ENCODE results near the gene KCNN4.
A peak's percentile ranks its signal among the peaks of the same experiment; 100 is the strongest.

KCNN4 gene

DNA sequence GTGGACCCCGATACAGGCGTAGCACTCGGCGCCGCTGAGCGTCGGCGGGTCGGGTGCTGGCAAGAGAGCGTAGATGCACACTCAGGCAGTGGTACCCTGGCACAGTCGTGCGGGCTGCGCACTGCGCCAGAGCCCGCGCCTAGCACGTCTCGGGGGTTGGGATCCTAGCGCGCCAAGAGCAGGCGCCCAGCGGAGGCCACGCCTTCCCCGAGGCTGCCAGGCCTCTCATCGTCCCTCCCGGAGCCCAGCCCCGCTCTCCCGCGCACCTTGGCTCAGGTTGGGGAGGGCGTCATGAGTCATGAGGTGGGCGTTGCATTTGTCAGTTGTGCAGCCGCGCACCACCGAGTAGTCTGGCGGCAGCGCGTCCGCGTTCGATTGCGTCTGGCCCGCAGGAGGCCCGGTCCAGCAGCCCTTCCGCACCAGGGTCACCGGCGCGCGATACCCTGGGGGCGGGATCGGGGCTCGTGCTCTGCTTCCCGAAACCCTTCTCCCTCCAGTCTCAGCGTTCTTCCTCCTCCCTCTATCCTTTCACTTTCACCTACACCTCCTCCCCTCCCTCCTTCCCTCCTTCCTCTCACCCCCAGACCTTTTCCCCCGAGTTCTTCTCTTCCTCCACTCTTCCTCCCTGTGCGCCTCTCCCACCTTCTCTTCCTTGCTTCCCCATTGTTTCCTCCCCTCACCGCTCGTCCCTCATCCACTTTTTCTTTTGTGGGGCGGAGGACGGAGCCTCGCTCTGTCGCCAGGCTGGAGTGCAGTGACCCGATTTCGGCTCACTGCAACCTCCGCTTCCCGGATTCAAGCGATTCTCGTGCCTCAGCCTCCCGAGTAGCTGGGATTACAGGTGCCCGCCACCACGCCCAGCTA is 18.0 kb upstream of the KCNN4 start (continued):
- TF ChIP-seq, protein P1, sequence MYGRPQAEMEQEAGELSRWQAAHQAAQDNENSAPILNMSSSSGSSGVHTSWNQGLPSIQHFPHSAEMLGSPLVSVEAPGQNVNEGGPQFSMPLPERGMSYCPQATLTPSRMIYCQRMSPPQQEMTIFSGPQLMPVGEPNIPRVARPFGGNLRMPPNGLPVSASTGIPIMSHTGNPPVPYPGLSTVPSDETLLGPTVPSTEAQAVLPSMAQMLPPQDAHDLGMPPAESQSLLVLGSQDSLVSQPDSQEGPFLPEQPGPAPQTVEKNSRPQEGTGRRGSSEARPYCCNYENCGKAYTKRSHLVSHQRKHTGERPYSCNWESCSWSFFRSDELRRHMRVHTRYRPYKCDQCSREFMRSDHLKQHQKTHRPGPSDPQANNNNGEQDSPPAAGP (tag by site-specific recombination; IDR thresholded peaks at IDR 0.05) = peak; percentile 98
- TF ChIP-seq, protein P2, sequence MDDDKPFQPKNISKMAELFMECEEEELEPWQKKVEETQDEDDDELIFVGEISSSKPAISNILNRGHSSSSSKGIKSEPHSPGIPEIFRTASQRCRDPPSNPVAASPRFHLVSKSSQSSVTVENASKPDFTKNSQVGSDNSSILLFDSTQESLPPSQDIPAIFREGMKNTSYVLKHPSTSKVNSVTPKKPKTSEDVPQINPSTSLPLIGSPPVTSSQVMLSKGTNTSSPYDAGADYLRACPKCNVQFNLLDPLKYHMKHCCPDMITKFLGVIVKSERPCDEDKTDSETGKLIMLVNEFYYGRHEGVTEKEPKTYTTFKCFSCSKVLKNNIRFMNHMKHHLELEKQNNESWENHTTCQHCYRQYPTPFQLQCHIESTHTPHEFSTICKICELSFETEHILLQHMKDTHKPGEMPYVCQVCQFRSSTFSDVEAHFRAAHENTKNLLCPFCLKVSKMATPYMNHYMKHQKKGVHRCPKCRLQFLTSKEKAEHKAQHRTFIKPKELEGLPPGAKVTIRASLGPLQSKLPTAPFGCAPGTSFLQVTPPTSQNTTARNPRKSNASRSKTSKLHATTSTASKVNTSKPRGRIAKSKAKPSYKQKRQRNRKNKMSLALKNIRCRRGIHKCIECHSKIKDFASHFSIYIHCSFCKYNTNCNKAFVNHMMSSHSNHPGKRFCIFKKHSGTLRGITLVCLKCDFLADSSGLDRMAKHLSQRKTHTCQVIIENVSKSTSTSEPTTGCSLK (tag by site-specific recombination; IDR thresholded peaks at IDR 0.05) = peak; percentile 95; the same call in 1 of the 2 replicates
- TF ChIP-seq ZNF677 (tag by site-specific recombination; IDR thresholded peaks at IDR 0.05) = no peak
- no peak for TF ChIP-seq YY1 (tag by site-specific recombination; IDR thresholded peaks at IDR 0.05)
- TF ChIP-seq ZNF211 (tag by site-specific recombination; IDR thresholded peaks at IDR 0.05; ENCODE audit: low read depth) = no peak
- TF ChIP-seq ZNF23 (tag by site-specific recombination; IDR thresholded peaks at IDR 0.05; ENCODE audit: borderline replicate concordance) = no peak
- no peak for TF ChIP-seq FEZF1 (tag by site-specific recombination; IDR thresholded peaks at IDR 0.05)
- TF ChIP-seq ZXDB (tag by site-specific recombination; IDR thresholded peaks at IDR 0.05) = peak; percentile 76
- TF ChIP-seq KLF7 (tag by site-specific recombination; IDR thresholded peaks at IDR 0.05; ENCODE audit: borderline replicate concordance) = no peak; the same call in none of the 2 replicates
- TF ChIP-seq, protein P3, sequence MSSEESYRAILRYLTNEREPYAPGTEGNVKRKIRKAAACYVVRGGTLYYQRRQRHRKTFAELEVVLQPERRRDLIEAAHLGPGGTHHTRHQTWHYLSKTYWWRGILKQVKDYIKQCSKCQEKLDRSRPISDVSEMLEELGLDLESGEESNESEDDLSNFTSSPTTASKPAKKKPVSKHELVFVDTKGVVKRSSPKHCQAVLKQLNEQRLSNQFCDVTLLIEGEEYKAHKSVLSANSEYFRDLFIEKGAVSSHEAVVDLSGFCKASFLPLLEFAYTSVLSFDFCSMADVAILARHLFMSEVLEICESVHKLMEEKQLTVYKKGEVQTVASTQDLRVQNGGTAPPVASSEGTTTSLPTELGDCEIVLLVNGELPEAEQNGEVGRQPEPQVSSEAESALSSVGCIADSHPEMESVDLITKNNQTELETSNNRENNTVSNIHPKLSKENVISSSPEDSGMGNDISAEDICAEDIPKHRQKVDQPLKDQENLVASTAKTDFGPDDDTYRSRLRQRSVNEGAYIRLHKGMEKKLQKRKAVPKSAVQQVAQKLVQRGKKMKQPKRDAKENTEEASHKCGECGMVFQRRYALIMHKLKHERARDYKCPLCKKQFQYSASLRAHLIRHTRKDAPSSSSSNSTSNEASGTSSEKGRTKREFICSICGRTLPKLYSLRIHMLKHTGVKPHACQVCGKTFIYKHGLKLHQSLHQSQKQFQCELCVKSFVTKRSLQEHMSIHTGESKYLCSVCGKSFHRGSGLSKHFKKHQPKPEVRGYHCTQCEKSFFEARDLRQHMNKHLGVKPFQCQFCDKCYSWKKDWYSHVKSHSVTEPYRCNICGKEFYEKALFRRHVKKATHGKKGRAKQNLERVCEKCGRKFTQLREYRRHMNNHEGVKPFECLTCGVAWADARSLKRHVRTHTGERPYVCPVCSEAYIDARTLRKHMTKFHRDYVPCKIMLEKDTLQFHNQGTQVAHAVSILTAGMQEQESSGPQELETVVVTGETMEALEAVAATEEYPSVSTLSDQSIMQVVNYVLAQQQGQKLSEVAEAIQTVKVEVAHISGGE (tag by site-specific recombination; conservative IDR thresholded peaks at IDR 0.05; ENCODE audit: low read depth) = peak; percentile 13
- TF ChIP-seq SETDB1 (IDR thresholded peaks at IDR 0.05; ENCODE audit: insufficient read length, low read length) = no peak
- 0 out of 2 replicates have a peak, but pooled peaks have one; percentile 90 for TF ChIP-seq ZNF621 (tag by site-specific recombination; IDR thresholded peaks at IDR 0.05)
- TF ChIP-seq, protein P4, sequence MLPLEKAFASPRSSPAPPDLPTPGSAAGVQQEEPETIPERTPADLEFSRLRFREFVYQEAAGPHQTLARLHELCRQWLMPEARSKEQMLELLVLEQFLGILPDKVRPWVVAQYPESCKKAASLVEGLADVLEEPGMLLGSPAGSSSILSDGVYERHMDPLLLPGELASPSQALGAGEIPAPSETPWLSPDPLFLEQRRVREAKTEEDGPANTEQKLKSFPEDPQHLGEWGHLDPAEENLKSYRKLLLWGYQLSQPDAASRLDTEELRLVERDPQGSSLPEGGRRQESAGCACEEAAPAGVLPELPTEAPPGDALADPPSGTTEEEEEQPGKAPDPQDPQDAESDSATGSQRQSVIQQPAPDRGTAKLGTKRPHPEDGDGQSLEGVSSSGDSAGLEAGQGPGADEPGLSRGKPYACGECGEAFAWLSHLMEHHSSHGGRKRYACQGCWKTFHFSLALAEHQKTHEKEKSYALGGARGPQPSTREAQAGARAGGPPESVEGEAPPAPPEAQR (tag by site-specific recombination; IDR thresholded peaks at IDR 0.05) = 0 out of 2 replicates have a peak, but pooled peaks have one; percentile 13
- TF ChIP-seq ZNF175 (tag by site-specific recombination; IDR thresholded peaks at IDR 0.05) = 0 out of 2 replicates have a peak, but pooled peaks have one; percentile 58
- TF ChIP-seq ZNF670 (tag by site-specific recombination; IDR thresholded peaks at IDR 0.05; ENCODE audit: low read depth) = no peak
- no peak; the same call in 1 of the 2 replicates for TF ChIP-seq ZNF558 (tag by site-specific recombination; IDR thresholded peaks at IDR 0.05)
- peak; percentile 91 for TF ChIP-seq KLF8 (tag by site-specific recombination; IDR thresholded peaks at IDR 0.05)
- peak; percentile 57 for TF ChIP-seq ZNF792 (tag by site-specific recombination; IDR thresholded peaks at IDR 0.05)
- peak; percentile 97 for TF ChIP-seq SP3 (tag by site-specific recombination; IDR thresholded peaks at IDR 0.05)
- peak; percentile 91 for TF ChIP-seq SP2 (tag by site-specific recombination; IDR thresholded peaks at IDR 0.05)
- no peak for TF ChIP-seq ZNF514 (tag by site-specific recombination; IDR thresholded peaks at IDR 0.05)
- TF ChIP-seq ZNF138 (tag by site-specific recombination; IDR thresholded peaks at IDR 0.05; ENCODE audit: borderline replicate concordance) = no peak
- no peak for TF ChIP-seq MYNN (tag by site-specific recombination; IDR thresholded peaks at IDR 0.05; ENCODE audit: borderline replicate concordance)
- TF ChIP-seq, protein P5, sequence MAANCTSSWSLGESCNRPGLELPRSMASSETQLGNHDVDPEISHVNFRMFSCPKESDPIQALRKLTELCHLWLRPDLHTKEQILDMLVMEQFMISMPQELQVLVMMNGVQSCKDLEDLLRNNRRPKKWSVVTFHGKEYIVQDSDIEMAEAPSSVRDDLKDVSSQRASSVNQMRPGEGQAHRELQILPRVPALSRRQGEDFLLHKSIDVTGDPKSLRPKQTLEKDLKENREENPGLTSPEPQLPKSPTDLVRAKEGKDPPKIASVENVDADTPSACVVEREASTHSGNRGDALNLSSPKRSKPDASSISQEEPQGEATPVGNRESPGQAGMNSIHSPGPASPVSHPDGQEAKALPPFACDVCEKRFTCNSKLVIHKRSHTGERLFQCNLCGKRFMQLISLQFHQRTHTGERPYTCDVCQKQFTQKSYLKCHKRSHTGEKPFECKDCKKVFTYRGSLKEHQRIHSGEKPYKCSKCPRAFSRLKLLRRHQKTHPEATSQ (tag by site-specific recombination; IDR thresholded peaks at IDR 0.05) = peak; percentile 79
- no peak for TF ChIP-seq ZNF274 (IDR thresholded peaks at IDR 0.05; ENCODE audit: low read length)
- peak; percentile 43; the same call in 1 of the 2 replicates for TF ChIP-seq ZNF274 (tag by site-specific recombination; IDR thresholded peaks at IDR 0.05; ENCODE audit: borderline replicate concordance)
- peak; percentile 46; the same call in 1 of the 2 replicates for TF ChIP-seq ZNF785 (tag by site-specific recombination; IDR thresholded peaks at IDR 0.05)
- TF ChIP-seq ZNF768 (tag by site-specific recombination; IDR thresholded peaks at IDR 0.05) = no peak
- TF ChIP-seq ZNF292 (tag by site-specific recombination; IDR thresholded peaks at IDR 0.05; ENCODE audit: borderline replicate concordance, low read depth) = no peak
- TF ChIP-seq ZNF221 (tag by site-specific recombination; IDR thresholded peaks at IDR 0.05; ENCODE audit: borderline replicate concordance) = no peak
- peak; percentile 99 for TF ChIP-seq KLF1 (tag by site-specific recombination; IDR thresholded peaks at IDR 0.05)
